GM18873 (cell line): ENCODE measurements around the gene EIF5A.

Experiments
- ATAC-seq: cut with Tn5 transposase; IDR thresholded peaks from one replicate; pipeline ENCODE4 v1.9.1; 2021; ENCODE audit warnings: mild to moderate bottlenecking, moderate library complexity, moderate number of reproducible peaks; ENCODE audit not compliant: unreplicated experiment, low FRiP score

The EIF5A gene

DNA sequence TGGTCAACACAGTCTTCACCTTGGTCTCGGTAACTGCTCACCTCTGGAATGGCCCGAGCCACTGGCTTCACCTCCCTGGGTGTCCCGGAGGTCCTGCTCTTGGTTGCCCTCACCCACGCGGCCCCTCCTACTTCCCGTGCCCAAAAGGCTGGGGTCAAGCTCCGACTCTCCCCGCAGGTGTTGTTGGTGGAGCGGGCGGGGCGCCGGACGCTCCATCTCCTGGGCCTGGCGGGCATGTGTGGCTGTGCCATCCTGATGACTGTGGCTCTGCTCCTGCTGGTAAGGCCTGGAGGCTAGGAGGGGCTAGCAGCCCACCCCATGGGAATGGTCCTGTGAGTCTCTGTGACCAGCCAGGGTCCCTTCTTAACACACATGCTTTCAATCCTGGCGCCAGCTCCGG is 22.5 kb upstream of the EIF5A start:
- ATAC-seq, result no peak

DNA sequence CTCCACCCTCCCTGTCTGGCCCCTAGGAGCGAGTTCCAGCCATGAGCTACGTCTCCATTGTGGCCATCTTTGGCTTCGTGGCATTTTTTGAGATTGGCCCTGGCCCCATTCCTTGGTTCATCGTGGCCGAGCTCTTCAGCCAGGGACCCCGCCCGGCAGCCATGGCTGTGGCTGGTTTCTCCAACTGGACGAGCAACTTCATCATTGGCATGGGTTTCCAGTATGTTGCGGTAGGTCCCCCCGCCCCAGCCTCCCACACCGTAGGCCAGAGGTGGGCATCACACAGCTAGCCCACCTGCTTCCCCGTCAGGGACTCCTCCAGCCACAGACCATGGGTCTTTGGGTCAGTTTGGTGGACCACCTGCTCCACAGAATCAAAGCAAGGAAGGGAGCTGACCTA is 21.7 kb upstream of the EIF5A start:
- no peak for ATAC-seq

DNA sequence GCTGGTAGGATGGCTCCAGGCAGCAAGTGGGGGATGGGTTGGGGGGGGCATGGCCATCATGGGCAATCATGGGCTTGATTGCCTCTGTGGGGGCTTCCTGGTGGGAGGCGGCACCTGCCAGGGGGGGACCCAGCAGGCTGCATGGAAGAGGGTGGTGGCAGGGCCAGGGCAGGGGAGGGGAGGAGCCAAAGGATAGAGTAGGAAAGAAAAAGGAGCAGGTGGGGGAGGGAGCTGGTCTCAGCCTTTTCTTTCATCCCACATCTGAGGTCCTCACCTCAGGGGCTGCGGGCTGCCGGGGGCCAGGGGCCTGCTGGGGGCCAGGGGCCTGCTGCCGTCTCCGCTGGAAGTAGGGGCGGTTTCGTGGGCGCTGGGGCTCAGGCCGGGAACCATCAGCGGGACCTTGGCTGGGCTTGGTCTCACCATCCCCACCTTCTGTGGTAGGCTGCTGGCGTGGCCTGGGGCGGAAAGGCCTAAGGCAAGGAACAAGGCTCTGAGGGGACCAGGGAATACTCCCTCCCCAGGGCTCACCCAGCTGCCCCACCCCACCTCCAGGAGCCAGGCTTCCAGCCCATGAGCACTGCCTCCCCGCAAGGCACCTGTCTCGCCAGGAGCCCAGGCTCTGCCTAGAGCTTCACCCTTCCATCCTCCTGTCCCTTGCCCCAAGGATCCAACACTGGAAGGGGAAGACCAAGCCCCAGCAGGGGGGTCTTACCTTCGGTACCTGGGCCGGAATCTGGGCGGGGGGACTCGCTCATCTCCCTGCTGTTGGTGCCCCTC is 18.0 kb upstream of the EIF5A start:
- ATAC-seq, result no peak

DNA sequence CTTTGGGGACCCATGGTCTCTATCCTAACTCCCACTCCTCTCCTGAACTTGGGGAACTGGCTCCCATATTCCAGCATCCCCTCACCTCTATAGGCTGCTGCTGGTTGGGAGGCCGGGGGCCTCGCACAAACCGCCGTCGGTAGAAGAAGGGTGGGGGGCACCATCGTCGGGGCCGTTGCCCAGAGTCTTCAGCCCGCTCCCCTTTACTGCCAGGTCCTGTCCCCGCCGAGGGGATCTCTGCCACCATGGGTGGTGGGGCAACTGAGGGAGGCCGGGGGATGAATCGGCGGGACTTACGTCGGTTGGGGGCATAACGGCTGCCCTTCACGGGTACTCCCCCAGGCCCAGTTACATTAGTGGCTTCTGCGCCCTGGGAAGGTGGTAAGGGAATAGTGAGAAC is 17.3 kb upstream of the EIF5A start:
- no peak for ATAC-seq

DNA sequence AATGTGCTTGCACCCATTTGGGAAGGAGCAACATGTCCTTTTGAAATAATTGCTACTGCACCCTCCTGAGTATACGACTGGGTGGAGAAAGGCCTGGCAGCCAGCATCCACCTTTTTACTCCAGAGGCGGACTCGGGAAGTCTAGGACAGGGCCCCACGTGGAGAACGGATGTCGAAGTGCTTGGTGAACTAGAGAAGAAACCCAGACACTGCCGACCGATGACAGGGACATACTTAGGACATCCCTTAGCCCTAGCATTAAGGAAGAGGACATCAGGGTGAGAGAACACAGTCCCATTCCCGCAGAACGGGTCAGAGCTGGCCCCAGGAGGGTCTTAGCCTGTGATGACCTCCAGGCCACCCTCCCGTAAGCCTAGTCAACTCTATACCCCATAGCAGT is 16.7 kb upstream of the EIF5A start:
- ATAC-seq, result no peak

DNA sequence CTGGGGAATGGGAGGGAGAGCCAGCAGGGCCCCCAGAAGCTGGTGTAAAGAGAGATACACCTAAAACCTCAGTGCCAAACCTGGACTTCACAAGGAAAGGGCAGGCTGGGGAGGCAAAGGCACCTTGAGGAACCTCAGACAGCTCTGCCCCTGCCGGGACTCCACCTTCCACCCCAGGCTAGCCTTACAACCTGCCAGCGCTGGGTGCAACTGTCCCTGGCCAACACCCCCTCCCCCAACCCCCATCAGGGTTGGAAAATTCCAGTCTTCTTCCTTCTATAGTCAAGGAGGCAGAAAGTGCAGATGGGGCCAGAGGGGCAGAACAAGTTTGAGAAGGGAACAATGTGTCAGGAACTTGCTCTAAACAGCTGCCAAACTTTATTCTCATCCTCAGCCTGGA is 15.2 kb upstream of the EIF5A start:
- ATAC-seq, result no peak

DNA sequence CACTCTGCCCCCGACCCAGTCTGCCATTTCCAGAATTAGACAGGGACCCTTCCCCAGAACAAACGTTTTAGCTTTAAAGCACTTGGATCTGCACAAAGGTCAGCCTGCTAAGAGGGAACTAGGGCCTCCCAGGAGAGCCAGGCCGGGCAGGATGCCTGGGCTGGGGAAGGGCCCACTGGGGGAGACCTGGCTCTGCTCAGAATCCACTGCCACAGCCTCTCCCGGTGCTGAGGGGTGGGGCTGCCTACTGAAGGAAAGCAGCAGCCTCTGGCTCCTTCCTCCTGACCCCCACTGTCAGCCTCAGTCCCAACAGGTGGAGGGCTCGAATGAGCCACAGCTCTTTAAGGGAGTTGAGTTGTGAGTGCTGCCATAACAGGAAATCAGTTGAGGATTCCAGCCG is 14.7 kb upstream of the EIF5A start:
- ATAC-seq, result no peak

DNA sequence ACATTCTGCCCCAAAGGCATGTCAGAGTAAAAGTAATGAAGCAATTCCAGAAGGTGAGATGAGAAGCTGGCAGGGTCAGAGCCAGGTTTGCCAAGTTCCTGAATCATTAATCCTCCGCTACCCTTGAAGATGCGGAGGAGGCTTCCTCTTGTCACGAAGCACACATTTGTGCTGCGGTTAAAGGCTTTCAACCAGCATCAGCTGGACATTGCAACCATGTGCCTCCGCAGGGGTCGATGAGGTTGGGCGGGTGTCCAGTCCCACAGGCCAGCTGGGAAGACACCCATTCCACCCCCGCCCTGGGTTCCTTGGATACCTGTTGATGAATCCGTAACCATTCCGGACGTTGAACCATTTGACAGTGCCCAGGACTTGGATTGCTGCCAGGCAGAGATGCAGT is 14.3 kb upstream of the EIF5A start:
- ATAC-seq, result no peak

DNA sequence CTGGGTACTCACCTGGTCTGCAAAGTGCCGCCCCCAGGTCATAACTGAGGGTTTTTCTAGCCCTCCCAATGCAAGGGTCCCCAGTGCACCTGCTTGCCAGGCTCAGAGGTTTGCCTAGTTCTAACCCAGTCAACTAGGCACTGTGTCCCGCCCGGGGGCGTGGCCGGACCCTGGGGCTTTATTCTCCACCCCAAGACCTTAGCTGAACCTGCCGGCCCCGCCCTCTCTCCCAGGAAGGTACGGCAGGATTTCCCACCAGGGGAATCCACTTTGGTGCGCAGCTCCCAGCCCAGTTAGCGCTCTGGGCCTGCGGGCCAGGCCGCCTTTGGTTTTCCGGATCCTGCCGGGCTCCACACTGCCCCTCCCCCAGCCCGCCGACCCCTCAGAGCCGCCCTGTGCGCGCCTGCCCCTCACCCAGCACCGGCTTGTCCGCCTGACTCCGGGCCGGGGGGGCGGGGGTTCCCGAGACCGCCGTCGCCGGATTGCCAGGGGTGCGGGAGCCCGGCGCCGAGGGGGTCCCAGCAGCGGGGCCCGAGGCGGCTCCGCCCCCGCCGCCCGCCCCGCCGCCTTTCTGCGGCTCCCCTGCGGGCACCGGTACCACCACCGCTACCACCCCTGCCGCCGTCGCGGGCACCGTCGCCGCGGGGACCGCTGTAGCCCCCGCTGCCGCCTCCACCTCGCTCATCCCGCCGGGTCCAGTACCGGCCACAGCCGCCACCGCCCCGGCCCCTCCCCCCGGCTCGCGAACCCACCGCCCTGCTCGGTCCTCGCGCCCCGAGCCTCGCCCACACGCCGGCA is 13.4 kb upstream of the EIF5A start:
- no peak for ATAC-seq

DNA sequence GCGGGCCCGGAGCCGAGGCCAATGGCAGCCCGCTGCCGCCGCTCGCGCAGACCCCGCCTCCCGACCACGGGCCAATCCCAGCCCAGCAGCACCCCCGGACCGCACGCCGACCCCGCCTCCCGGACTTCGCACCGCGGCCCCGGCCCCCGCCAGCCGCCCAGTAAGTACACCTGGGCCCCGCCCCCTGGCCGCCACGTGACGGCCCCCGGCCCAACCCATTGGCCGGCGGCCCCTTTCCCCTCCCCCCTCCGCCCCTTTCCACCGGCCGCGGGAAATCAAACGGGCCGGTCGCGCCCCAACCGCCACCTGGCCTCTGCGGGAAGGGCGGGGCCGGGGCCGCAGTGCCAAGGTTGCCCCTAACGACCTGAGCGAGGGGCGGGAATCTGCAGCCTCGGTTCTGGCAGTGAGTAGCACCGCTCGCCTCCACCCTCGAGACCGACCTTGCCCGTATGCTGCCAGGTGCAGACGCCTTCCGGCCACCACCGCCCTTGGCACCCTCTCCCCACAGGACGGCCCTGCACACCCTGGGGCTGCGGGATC is 12.7 kb upstream of the EIF5A start, which contains the start of gene YBX2:
Gene YBX2 (minus strand): TSS at position 26 of the 540 bp plus-strand sequence. CDS start 139 bp downstream, outside the sequence.
- ATAC-seq, result no peak

DNA sequence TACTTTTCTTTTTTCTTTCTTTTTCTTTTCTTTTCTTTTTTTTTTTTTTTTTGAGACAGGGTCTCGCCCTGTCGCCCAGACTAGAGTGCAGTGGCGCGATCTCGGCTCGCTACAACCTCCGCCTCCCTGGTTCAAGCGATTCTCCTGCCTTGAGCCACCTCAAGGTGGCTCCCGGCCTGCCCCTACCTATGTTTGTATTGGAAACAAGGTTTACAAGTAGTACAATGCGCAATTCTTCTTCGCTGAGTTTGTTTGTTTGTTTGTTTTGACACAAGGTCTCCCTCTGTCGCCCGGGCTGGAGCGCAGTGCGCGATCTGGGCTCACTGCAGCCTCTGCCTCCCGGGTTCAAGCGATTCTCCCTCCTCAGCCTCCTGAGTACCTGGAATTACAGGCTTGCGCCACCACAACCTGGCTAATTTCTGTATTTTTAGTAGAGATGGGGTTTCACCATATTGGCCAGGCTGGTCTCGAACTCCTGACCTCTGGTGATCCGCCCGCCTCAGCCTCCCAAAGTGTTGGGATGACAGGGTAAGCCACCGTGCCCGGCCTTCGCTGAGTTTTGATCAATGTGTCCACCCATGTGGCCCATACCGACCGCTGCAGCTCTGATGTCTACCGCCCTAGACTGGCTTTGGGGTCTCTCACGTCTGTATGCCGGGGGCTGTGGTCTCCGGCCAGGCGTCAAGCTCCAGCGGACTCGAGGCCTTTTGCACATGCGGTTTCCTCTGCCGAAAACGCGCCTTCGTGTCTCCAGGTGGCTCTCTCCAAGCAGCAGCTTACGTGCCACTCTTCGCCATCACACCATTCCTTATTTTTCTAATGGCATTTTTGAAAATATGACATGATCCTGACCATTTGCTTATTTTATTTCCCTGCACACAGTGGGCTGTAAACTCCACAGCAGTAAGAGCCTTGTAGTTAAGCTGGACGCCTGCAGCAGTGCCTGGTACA is 11.9 kb upstream of the EIF5A start:
- no peak for ATAC-seq

DNA sequence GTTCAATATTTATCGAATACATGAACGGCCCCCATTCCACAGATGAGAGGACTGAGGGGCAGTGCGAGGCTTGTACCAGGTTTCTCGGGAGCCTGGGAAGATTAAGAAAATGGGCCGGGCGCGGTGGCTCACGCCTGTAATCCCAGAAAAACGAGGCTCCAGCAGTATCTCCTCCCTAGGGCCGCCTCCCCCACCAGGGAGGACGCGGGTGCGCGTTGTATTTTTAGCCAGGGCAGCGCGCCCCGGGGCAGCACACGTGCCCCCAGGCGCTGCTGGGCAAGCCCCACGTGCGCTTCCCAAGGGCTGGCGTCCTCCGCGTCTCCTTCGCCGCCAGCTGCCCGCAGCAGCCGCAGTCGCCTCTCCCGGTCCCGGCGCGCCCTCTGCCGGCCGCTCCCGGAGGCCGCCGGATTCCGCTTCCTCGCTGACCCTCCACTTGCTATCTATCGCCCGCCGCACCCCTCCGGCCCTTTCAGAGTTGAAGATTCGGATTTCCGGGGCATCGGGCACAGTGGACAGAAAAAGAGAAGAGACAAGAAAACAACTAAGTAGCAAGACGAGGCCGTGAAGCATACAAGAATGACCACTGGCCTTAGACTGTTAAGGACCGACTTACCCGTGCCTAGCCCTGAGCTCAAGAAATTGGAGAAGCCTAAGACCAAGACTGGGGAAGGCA is 11.1 kb upstream of the EIF5A start:
- ATAC-seq, result no peak

DNA sequence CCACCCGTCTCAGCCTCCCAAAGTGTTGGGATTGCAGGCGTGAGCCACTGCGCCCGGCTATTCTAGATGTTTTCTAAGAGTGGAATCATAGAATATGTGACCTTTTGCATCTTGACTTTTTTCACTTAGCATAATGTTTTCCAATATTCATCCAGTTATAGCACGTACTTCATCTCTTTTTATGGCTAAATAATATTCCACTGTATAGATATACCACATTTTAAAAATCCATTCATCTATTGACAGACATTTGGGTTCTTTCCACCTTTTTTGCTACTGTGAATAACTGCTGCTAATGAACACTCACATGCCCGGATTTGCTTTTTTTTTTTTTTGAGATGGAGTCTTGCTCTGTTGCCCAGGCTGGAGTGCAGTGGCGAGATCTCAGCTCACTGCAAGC is 3.2 kb upstream of the EIF5A start:
- no peak for ATAC-seq

DNA sequence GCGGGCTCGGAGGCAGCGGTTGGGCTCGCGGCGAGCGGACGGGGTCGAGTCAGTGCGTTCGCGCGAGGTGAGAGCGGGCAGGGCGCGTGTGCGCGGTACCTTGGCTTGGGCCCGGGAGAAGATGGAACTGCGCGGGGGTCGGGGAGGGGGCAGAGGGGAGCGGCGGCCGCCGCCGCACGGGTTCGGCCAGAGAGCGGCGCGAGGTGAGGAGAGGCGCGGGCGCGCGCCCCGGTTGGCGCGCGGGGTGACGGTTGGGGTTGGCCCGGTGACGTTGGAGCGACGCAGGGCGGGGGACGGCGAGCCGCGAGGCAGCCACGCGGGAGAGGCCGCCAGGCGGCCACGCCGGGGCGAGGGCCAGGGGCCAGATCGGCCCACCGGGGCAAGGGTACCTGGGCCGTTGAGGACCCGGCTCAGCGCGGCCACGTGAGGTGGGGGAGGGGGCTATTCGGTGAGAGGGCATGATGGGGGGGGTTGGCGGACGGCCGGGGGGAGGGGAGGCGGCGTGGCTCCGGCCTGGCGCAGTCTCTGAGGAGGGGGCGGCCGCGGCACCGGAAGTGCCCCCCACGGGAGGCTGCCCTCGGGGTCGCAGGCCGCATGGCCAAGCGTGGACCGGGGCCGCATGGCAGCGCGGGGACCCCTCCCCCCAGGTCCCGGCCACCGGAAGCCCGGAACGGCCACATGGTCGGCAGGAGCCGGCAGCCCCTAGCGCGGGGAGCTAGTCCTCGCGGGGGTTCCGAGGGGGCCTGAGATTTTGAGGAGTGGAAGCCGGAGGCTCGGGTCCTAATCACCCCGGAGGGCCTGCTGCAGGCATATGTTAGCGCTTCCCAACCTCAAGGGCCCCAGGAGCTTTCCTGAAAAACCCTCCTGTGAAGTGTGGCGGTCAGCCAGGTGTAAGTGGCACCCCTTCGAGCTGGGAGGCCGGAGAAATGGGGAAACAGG is 527 bp downstream of the EIF5A start:
- ATAC-seq, result no peak

DNA sequence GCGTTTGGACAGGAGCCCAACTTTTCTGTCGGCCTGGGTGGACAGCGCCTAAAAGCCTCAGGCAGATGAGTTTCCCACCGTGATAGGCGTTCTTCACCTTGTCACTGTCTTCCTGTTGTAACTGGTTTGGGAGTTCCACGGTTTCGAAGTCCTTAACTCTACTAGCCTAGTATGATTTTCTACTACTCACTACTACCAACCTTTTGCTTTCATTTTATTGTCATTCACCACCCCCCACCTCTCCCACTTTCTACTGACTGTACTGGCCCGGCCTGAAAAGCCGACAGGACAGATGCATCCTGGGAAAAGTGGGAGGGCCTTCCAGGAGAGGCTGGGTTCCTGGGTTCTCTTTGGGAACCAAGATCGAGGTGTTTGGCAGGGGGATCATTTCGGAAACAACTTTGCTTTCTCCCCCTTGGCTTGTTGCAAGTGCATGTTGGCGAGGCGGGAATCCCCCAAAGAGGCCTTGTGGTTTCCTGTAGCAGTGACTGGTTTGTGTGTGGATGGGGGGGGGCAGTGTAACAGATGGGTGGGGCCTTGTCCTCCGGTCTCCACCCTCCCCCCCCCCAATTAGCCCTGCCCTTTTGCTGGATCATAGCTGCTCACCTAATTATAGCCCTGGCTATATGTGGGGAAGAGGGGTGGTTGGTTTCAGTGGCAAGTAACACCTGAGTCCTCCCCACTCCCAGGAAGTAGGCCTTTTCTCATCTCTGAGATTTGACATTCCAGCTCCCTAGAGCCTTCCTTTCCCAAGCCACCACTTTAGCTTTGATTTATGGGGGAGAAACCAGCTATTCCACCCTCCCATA is 1.4 kb downstream of the EIF5A start:
- ATAC-seq, result no peak

DNA sequence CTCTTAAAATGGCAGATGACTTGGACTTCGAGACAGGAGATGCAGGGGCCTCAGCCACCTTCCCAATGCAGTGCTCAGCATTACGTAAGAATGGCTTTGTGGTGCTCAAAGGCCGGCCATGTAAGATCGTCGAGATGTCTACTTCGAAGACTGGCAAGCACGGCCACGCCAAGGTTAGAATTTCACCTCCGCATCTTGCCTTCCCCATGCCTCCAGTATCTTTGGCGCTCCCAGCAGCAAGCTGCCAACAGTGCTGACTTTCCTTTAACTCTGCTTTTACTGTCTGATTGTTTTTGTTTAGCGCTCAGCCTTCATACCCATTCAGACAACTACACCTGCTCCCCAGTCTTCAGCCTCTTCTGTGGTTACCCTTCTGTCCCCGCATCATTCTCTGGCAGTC is 2.2 kb downstream of the EIF5A start:
- no peak for ATAC-seq

DNA sequence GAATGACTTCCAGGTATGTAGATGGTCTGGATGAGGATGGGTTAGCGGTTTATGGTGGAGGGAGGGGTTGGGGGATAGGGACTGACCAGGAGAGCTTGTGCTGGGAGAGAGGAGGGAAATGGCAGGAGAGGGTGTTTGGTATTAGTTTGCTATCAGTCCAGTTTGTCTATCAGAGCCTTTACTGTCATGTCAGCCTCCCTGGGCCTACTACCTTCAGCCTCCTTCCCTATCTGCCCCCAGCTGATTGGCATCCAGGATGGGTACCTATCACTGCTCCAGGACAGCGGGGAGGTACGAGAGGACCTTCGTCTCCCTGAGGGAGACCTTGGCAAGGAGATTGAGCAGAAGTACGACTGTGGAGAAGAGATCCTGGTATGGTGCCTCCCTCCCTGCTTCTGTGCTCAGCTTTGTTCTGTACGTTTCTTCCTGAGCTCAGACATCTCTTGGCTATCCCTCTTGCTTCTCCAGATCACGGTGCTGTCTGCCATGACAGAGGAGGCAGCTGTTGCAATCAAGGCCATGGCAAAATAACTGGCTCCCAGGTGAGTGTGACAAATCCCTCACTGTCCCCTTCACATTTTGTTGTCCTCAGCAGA is 3.8 kb downstream of the EIF5A start:
- no peak for ATAC-seq
